NCI-H2196 (cell line): ENCODE data around the gene RPL29.
A peak's percentile ranks its signal among the peaks of the same experiment; 100 is the strongest.
"Not testable (repeated sequence)": the region's sequence is repeated elsewhere in the genome, so short reads cannot be mapped to it uniquely, and the experiment has no call there.

Experiments used
- DNase-seq: peaks from one replicate; lab custom pipeline; 2025; ENCODE audit not compliant: unreplicated experiment; lab: John Stamatoyannopoulos, UW

The RPL29 gene

GRCh38 chr3:52006017-52006819 is 10.5 kb upstream of the RPL29 start:
- DNase-seq, result no peak

DNA sequence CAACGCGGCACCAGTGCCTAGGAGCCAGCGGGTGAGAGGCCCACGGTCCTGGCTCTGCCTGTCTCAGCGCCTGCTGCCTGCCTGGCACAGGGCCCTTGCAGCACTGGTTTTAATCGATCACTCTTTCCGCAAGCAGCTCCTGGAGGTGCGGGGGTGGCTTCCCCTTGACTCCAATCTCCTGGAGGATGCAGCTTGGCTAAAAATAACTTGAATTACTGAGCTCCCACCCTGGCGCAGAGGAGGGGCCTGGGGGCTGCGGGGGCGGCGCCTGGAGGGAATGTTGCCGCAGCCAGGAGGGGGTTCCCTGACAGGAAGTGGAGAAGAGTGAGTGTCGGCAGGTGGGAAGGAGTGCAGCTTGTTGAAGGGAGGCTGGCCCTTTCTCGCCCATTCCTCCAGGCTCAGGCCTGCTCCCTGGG is 9.9 kb upstream of the RPL29 start:
- DNase-seq, result no peak

- DNase-seq, result no peak
These were observed 9.3 kb upstream of the RPL29 start for GRCh38 chr3:52004906-52005395.

- no peak for DNase-seq
These were observed 8.6 kb upstream of the RPL29 start for GRCh38 chr3:52004163-52004787.

- DNase-seq, result no peak
These were observed 7.1 kb upstream of the RPL29 start for GRCh38 chr3:52002748-52003147.

DNA sequence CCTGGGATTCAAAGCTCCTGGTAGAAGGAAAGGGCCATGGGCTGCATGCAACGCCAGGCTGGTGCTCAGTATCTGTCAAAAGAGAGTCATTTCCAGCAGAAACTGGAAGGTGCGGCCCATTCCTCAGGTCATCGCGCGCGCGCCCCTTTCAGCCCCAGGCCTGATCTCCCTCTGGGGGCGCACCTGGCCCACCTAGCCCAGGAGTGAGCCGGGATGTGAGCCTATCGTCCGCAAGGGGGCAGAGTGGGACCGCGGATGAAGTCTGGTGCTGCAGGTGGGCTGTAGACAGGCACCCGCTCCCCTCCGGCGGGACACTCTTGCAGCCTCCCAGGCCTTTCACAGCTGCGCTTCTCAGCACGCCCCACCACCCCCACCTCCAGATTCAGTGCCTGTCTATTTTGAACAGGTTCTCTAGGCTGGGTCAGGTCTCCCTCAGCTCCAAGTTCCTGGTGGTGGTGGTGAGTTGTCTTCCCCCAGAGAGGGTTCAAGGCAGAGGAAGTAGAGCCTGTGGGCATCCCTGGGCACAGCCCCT is 5.8 kb upstream of the RPL29 start:
- peak; percentile 51 for DNase-seq

GRCh38 chr3:51999846-52000245 is 4.2 kb upstream of the RPL29 start:
- DNase-seq, result no peak

- no peak for DNase-seq
These were observed 3.1 kb upstream of the RPL29 start for GRCh38 chr3:51998774-51999173.

DNA sequence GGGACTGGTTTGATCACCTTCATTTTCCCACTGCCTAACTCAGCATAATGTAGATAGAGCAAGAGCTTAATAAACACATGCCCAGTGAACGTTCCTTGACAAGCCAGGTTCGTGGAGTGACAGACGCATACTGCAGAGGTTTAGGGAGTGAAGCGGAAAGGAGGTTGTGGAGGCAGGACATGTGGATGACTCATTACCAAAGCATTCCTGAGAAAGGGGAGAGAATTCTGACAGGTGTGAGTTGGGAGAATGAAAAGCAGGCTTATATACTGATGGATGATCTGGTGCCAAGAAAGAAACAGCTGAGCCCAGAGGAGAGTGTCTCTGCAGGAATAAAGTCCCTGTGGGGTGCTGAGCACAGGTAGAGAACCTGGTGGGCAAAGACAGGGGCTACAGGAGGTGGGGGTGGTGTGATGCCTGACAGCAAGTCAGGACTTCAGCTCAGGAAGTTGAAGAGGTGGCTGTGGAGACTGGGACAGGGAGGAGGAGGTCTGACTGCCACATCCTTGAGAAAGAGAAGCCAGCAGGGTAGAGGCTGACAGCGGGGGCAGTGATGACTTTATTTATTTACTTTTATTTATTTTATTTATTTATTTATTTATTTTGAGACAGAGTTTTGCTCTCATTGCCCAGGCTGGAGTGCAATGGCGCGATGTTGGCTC is 2.4 kb upstream of the RPL29 start:
- DNase-seq, result no peak

- DNase-seq, result no peak
These were observed 1.5 kb upstream of the RPL29 start for GRCh38 chr3:51997172-51997571.

DNA sequence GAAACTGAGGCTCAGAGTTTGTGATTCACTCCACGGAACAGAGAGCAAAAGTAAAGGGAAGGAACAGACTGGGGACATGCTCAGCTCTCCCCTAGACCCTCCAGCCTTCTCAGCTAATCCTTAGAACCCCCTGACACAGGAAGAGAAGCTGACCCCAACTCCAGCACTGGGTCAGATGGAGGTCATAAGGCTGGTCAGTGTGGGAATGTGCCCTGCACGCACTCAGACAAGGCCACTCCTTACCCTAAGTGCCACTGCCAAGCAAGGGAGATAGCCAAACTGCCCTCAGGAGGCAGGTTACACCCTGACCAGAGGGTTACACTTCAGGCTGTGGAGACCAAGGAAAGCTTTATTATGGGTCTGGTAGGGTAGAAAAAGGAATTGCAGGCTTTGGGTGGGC is 1.2 kb downstream of the RPL29 start:
- no peak for DNase-seq

DNA sequence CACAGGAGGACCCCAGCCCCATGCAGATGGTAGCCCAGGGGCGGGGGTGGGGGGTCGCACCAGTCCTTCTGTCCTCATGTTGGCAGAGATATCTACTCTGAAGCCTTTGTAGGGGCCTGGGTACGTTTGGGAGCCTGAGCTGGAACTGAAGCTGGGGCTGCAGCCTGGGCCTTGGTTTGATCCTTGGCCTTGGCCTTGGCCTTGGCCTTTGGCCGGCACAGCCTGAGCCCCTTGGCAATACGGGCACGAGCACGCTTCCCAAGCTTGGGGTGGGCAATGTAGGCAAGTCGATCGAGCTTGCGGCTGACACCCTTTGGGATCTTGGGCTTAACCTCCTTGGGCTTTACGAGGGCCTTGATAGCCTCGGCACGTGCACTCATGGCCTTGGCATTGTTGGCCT is 2.0 kb downstream of the RPL29 start:
- not testable (repeated sequence) for DNase-seq

DNA sequence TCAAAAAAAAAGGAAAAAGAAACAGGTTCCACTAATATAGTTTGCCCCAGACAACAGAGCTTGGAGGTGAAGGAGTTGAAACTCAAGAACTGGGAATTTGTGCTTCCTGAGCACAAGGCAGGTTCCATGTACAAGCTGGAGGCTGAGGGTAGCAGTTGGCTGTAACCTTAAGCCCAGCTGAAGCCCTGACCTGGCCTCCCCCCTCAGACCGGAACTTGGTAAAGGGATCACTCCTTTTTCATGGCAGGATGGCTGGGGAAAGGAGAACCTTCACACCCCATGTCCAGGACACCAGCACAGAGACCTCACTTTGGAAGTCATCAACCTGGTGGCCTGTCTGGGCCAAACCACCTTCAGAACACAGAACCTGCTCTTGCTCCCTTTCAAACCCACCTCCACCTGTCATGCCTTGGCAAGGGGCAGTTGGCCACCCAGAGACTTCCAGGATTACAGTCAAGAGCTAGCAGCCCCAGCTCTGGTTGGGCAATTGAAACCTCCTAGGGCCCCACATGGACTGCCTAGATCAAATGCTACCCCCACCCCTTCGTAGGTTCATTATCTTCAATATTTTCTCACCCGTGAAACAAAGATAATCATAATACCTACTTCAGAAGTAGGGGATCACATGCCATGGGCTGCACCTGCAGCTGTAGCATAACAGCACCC is 3.5 kb downstream of the RPL29 start:
- DNase-seq, result no peak

DNA sequence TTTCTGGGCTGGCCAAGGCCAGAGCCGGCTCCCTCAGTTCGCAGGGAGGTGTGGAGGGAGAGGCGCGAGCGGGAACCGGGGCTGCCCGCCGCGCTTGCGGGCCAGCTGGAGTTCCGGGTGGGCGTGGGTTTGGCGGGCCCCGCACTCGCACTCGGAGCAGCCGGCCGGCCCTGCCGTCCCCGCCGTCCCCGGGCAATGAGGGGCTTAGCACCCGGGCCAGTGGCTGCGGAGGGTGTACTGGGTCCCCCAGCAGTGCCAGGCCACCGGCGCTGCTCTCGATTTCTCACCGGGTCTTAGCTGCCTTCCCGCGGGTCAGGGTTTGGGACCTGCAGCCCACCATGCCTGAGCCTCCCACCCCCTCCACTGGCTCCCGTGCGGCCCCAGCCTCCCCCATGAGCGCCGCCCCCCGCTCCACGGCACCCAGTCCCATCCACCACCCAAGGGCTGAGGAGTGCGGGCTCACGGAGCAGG is 5.2 kb downstream of the RPL29 start:
- not testable (repeated sequence) for DNase-seq

DNA sequence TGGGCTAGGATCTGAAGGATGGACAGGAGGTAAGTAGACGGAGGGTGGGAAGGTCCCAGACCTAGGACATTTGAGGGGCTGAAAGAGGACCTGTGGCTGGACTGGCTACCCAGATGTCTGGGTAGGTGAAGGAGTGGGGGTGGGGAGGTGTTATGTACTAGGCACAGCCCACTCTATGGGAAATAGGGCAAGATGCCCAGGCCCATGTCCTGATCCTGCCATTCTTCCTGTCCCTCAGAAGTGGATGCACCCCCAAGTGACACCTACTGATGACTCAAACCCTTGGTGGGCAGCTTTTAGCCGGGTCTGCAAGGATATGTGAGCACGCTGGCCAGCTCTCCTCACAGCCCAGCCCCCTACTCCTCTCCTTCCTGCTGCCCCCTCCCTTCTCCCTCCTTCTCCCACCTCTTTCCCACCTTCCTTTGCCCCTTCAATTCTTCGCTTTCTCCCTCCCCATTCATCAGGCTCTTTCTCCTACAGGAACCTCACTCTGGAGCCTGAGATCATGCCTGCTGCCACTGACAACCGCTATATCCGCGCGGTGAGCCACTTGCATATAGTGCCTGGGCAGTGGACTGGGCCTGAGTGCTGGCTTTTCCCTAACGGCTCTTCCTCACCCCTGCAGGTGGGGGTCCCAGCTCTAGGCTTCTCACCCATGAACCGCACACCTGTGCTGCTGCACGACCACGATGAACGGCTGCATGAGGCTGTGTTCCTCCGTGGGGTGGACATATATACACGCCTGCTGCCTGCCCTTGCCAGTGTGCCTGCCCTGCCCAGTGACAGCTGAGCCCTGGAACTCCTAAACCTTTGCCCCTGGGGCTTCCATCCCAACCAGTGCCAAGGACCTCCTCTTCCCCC is 7.2 kb downstream of the RPL29 start:
- no peak for DNase-seq

DNA sequence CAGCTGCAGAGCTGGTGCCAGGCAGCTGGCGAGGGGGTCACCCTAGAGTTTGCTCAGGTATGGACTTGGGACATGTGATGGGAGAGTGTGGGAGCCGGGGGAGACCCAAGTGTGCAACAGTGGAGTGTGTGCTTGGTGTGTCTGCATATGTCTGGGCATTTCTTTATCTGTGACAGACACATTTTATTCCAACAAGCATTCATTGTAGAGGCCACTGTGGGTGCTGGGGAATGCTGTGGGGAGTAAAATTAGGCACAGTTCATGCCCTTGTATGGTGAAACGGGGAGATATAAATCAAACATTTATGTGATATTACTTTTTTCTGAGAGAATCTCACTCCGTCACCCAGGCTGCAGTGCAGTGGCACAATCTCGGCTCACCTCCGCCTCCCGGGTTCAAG is 8.1 kb downstream of the RPL29 start:
- no peak for DNase-seq

- no peak for DNase-seq
These were observed 9.4 kb downstream of the RPL29 start for GRCh38 chr3:51986010-51986947.

DNA sequence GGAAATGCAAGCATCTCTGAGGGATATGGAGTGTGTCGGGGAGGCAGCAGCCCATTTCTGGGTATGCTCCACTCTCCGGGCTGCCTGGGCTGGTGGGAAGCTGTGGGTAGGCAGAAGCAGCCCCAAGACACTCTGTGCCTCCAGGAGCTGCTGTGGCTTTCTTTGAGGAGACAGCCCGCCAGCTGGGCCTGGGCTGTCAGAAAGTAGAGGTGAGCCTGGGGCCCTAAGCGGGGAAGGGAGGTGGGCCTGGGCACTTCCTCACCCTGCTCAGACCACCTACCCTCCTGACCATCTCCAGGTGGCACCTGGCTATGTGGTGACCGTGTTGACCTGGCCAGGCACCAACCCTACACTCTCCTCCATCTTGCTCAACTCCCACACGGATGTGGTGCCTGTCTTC is 10.6 kb downstream of the RPL29 start:
- DNase-seq, result no peak

DNA sequence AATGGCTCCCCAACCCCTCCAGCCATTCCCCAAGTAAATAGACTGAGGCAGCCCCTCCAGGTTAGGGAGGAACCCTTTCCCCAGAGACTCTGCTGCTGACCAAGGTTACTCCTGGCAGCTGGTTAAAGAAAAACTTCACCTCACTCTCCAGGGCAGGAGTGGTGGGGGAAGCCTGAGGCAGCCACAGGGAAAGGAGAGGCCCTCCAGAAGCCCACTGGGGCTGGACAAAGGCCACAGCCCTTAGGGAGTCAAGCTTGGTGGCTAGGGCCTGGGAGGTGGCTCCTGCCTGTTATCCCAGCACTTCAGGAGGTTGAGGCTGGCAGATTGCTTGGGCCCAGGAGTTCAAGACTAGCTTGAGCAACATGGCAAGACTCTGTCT is 11.4 kb downstream of the RPL29 start:
- DNase-seq, result no peak
